WTC11 (cell line): ENCODE results near the gene PARM1. TPM values are rescaled to one million over a fixed set of nuclear protein-coding genes. Genes with fewer than 3 reads are reported as not detected.

Experiments
- AR ChIP-seq: fragments of 250-450 bp; sonication (Bioruptor Pico); IDR thresholded peaks from 2 replicates; pipeline ENCODE4 v1.9.0; 2021; ENCODE audit warnings: mild to moderate bottlenecking
- ATF1 ChIP-seq: sonication (generic); formaldehyde crosslinking; IDR thresholded peaks from 2 replicates; pipeline ENCODE4 v1.8.1; 2023; ENCODE audit warnings: mild to moderate bottlenecking, moderate library complexity, missing genetic modification reagents
- ATF6 ChIP-seq: sonication (generic); formaldehyde crosslinking; IDR thresholded peaks from 2 replicates; pipeline ENCODE4 v1.8.1; 2023; ENCODE audit warnings: mild to moderate bottlenecking, missing genetic modification reagents
- ESRRA ChIP-seq: sonication (generic); formaldehyde crosslinking; IDR thresholded peaks from 2 replicates; pipeline ENCODE4 v1.8.1; 2022; ENCODE audit warnings: mild to moderate bottlenecking, missing genetic modification reagents, borderline replicate concordance
- GTF2I ChIP-seq: fragments of 250-450 bp; sonication (Bioruptor Pico); conservative IDR thresholded peaks from 2 replicates; pipeline ENCODE4 v1.4.0; 2021; ENCODE audit warnings: mild to moderate bottlenecking
- MLX ChIP-seq: sonication (generic); formaldehyde crosslinking; IDR thresholded peaks from 2 replicates; pipeline ENCODE4 v1.8.1; 2023; ENCODE audit warnings: mild to moderate bottlenecking, missing genetic modification reagents, moderate library complexity
- NR1H2 ChIP-seq: sonication (generic); formaldehyde crosslinking; IDR thresholded peaks from 2 replicates; pipeline ENCODE4 v1.9.0; 2021; ENCODE audit warnings: mild to moderate bottlenecking, moderate library complexity, missing genetic modification reagents
- RELA ChIP-seq: sonication (generic); formaldehyde crosslinking; IDR thresholded peaks from 2 replicates; pipeline ENCODE4 v1.8.1; 2022; ENCODE audit warnings: missing genetic modification reagents, mild to moderate bottlenecking, borderline replicate concordance
- STAT6 ChIP-seq: sonication (generic); formaldehyde crosslinking; conservative IDR thresholded peaks from 2 replicates; pipeline ENCODE4 v1.8.1; 2023; ENCODE audit warnings: mild to moderate bottlenecking, low read depth, missing genetic modification reagents, moderate library complexity
- ZBTB21 ChIP-seq: sonication (generic); formaldehyde crosslinking; IDR thresholded peaks from 2 replicates; pipeline ENCODE4 v1.8.1; 2023; ENCODE audit warnings: mild to moderate bottlenecking, missing genetic modification reagents, borderline replicate concordance
- ZNF281 ChIP-seq: sonication (generic); formaldehyde crosslinking; IDR thresholded peaks from 2 replicates; pipeline ENCODE4 v1.8.0; 2023; ENCODE audit warnings: mild to moderate bottlenecking, missing genetic modification reagents
- ZNF423 ChIP-seq: fragments of 250-450 bp; sonication (Bioruptor Pico); IDR thresholded peaks from 2 replicates; pipeline ENCODE4 v2.1.2; 2022; ENCODE audit warnings: mild to moderate bottlenecking, moderate library complexity
- ZNF425 ChIP-seq: fragments of 250-450 bp; sonication (Bioruptor Pico); conservative IDR thresholded peaks from 2 replicates; pipeline ENCODE4 v1.9.0; 2021; ENCODE audit warnings: mild to moderate bottlenecking
- total RNA-seq: library from RNA; stranded (reverse); gene quantifications from 3 replicates; pipeline ENCODE4 v1.2.3, GENCODE V29; 2021
- TF ChIP-seq, protein P1 (sequence below): fragments of 250-450 bp; sonication (Bioruptor Pico); IDR thresholded peaks from 2 replicates; pipeline ENCODE4 v1.9.0; 2021; ENCODE audit warnings: mild to moderate bottlenecking, borderline replicate concordance
- TF ChIP-seq, protein P2 (sequence below): sonication (generic); formaldehyde crosslinking; IDR thresholded peaks from 2 replicates; pipeline ENCODE4 v1.8.0; 2022; ENCODE audit warnings: mild to moderate bottlenecking, missing genetic modification reagents

Gene PARM1
- total RNA-seq, 1 experiment from 2014 or later, result 6.3 TPM

DNA sequence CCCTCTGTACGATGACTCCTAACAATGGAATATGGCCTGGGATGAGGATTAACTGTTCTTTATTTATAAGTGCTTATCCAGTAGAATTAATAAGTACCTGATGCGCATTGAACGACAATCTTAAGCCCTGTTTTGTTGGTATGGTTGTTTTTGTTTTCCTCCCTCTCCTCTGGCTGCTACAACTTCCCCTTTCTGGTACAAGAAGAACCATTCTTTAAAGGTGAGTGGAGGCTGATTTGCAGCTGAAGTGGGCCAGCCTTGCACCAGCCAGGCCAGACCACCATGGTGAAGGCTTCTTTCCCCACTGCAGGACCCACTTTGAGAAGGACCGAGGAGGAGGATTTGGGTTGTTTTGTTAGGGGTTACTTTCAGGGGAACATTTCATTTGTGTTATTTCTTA, 113.3 kb downstream of the PARM1 start (continued):
- TF ChIP-seq ZNF281 (CRISPR knock-in tag) (no peak), NR1H2 (CRISPR knock-in tag) (no peak), GTF2I (CRISPR knock-in tag) (no peak), ZNF423 (CRISPR knock-in tag) (no peak), AR (CRISPR knock-in tag) (no peak), ATF6 (CRISPR knock-in tag) (no peak), ESRRA (no peak), ATF1 (CRISPR knock-in tag) (no peak), ZNF425 (CRISPR knock-in tag) (no peak), ZBTB21 (CRISPR knock-in tag) (no peak), MLX (CRISPR knock-in tag) (no peak), STAT6 (CRISPR knock-in tag) (no peak), RELA (CRISPR knock-in tag) (no peak)
- TF ChIP-seq, protein P1, sequence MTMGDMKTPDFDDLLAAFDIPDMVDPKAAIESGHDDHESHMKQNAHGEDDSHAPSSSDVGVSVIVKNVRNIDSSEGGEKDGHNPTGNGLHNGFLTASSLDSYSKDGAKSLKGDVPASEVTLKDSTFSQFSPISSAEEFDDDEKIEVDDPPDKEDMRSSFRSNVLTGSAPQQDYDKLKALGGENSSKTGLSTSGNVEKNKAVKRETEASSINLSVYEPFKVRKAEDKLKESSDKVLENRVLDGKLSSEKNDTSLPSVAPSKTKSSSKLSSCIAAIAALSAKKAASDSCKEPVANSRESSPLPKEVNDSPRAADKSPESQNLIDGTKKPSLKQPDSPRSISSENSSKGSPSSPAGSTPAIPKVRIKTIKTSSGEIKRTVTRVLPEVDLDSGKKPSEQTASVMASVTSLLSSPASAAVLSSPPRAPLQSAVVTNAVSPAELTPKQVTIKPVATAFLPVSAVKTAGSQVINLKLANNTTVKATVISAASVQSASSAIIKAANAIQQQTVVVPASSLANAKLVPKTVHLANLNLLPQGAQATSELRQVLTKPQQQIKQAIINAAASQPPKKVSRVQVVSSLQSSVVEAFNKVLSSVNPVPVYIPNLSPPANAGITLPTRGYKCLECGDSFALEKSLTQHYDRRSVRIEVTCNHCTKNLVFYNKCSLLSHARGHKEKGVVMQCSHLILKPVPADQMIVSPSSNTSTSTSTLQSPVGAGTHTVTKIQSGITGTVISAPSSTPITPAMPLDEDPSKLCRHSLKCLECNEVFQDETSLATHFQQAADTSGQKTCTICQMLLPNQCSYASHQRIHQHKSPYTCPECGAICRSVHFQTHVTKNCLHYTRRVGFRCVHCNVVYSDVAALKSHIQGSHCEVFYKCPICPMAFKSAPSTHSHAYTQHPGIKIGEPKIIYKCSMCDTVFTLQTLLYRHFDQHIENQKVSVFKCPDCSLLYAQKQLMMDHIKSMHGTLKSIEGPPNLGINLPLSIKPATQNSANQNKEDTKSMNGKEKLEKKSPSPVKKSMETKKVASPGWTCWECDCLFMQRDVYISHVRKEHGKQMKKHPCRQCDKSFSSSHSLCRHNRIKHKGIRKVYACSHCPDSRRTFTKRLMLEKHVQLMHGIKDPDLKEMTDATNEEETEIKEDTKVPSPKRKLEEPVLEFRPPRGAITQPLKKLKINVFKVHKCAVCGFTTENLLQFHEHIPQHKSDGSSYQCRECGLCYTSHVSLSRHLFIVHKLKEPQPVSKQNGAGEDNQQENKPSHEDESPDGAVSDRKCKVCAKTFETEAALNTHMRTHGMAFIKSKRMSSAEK (CRISPR knock-in tag), result no peak
- TF ChIP-seq, protein P2, sequence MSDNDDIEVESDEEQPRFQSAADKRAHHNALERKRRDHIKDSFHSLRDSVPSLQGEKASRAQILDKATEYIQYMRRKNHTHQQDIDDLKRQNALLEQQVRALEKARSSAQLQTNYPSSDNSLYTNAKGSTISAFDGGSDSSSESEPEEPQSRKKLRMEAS (CRISPR knock-in tag), result no peak
- TF ChIP-seq, all 79 proteins: peak for 0
